Psoas muscle (tissue), 8 donors: Measurements from ENCODE around the gene LNP1. TPM values are rescaled to one million over a fixed set of nuclear protein-coding genes. Genes with fewer than 3 reads are reported as not detected.
"Not testable (repeated sequence)": the region's sequence is repeated elsewhere in the genome, so short reads cannot be mapped to it uniquely, and the experiment has no call there.

Experiments used
- ATAC-seq, 4 donors: fragments of 200-7000 bp; cut with Tn5 transposase; one replicate each; pipeline ENCODE4 v1.9.1; 2020; ENCODE audit warnings: moderate library complexity in 3 of 4, mild to moderate bottlenecking in 2 of 4
- DNase-seq, 2 donors: peaks; one replicate each; pipeline ENCODE4 v3.0.0-alpha.2; 2020
- H3K27ac ChIP-seq: fragments of 200-600 bp; one replicate; pipeline ENCODE4 v1.8.0; 2022
- H3K27me3 ChIP-seq, 3 donors: fragments of 200-600 bp in 1 of 3; one replicate each; pipeline versions ENCODE4 v1.6.1 to v1.8.0; 2013 to 2022; ENCODE audit warnings: low read length in 2 of 3, mild to moderate bottlenecking in 2 of 3, moderate library complexity in 1 of 3; ENCODE audit not compliant: insufficient read depth in 3 of 3
- H3K36me3 ChIP-seq, 2 donors: fragments of 200-600 bp in 1 of 2; one replicate each; pipeline versions ENCODE4 v1.6.1 to v1.8.0; 2013 to 2022; ENCODE audit warnings: low read depth in 1 of 2, mild to moderate bottlenecking in 1 of 2, moderate library complexity in 1 of 2; ENCODE audit not compliant: insufficient read depth in 1 of 2
- H3K4me1 ChIP-seq: fragments of 200-600 bp; one replicate; pipeline ENCODE4 v1.8.0; 2022
- H3K4me3 ChIP-seq: fragments of 200-600 bp; one replicate; pipeline ENCODE4 v1.8.0; 2022; ENCODE audit warnings: mild to moderate bottlenecking
- H3K9me3 ChIP-seq: fragments of 200-600 bp; one replicate; pipeline ENCODE4 v1.8.0; 2022
- WGBS, 3 donors: extraction: QIAGEN DNeasy Blood & Tissue Kit; methylation state at CpG; one replicate each; pipeline versions ENCODE4 v1.1.6 to v1.1.7; 2013; 5-methylcytosine and 5-hydroxymethylcytosine counted together
- intact Hi-C, 2 donors: fragments of 100-400 bp; cut with DNase I; formaldehyde crosslinking; loops; one replicate each; pipeline versions ENCODE4 v1.11.0 to v1.14.2; 2022
- polyA plus RNA-seq, 3 donors: library from polyadenylated mRNA; stranded (reverse); fragments of 200-250 nt; gene quantifications; one replicate each; pipeline ENCODE4 v1.2.3, GENCODE V29; 2013
- total RNA-seq, 4 donors: library from RNA; stranded (reverse); fragmentation: NEBNext Ultra II Directional in 2 of 4; extraction: Animal tissue kit (Norgen Biotek cat#: 25700) in 2 of 4; gene quantifications; one replicate each; pipeline versions ENCODE4 v1.2.1 to v1.2.4, GENCODE V29; 2021 to 2023
- TF ChIP-seq, protein P1 (sequence below): fragments of 200-600 bp; IDR thresholded peaks from one replicate; pipeline ENCODE4 v1.8.0; 2022; ENCODE audit warnings: antibody characterized with exemption
- donor health status: healthy with polysubstance abuse.
- donor health status: DM: no; HTN: no; CAD: no; lungs with moderate emphysema.
- donor health status: Bipolar disorder and iron deficiency.
- donor health status: healthy.
- donor health status: DM: yes; HTN: yes; CAD: no.
- donor health status: DM: no; HTN: no; CAD: no.
- donor health status: DM: no; HTN: no; CAD: no.
- donor health status: DM: yes; HTN: yes; CAD: no.

The LNP1 gene
- total and polyA plus RNA-seq, 7 donors, result 0.96 to 5.1 (median 1.7) TPM

DNA sequence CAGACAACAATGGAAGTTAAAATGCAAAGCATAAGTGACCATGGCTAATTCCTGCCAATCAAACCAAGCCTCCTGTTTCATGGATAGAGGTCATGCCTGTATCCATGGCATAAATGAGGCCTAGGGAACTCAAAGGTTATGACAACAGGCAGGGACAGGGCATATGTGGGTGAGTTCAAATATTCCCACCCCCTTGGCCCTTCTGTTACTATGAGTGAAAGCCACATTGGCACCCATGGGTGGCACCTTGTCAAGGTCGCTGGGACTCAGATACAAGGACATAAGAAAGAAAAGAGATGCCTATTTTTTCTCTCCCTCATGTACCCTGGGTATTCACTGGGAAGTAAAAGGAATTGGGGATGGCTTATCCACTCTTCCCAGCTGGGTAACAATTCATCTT is 65.8 kb downstream of the LNP1 start:
- no peak overlapping the region for H3K4me3 ChIP-seq
- no peaks in the 10 kb centered on the region for H3K9me3 ChIP-seq
- H3K36me3 ChIP-seq, result no peaks in the 10 kb centered on the region
- TF ChIP-seq, protein P1, sequence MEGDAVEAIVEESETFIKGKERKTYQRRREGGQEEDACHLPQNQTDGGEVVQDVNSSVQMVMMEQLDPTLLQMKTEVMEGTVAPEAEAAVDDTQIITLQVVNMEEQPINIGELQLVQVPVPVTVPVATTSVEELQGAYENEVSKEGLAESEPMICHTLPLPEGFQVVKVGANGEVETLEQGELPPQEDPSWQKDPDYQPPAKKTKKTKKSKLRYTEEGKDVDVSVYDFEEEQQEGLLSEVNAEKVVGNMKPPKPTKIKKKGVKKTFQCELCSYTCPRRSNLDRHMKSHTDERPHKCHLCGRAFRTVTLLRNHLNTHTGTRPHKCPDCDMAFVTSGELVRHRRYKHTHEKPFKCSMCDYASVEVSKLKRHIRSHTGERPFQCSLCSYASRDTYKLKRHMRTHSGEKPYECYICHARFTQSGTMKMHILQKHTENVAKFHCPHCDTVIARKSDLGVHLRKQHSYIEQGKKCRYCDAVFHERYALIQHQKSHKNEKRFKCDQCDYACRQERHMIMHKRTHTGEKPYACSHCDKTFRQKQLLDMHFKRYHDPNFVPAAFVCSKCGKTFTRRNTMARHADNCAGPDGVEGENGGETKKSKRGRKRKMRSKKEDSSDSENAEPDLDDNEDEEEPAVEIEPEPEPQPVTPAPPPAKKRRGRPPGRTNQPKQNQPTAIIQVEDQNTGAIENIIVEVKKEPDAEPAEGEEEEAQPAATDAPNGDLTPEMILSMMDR, result no peak
- intact Hi-C loops, result loop anchor here in 1 of 2 donors (1.0 to 10.0 kb wide), 2 partner anchors 29 to 328 kb away; no protein-coding TSS in a partner anchor
- WGBS, 3 donors, result 92 to 100% (median 100%) methylated on average over 1 of the region's 1 CpG
- H3K27ac ChIP-seq, result no peak overlapping the region
- ATAC-seq (no peak), DNase-seq (no peak)
- H3K27me3 ChIP-seq, result no peaks in the 10 kb centered on the region
- H3K4me1 ChIP-seq, result no peaks in the 10 kb centered on the region

DNA sequence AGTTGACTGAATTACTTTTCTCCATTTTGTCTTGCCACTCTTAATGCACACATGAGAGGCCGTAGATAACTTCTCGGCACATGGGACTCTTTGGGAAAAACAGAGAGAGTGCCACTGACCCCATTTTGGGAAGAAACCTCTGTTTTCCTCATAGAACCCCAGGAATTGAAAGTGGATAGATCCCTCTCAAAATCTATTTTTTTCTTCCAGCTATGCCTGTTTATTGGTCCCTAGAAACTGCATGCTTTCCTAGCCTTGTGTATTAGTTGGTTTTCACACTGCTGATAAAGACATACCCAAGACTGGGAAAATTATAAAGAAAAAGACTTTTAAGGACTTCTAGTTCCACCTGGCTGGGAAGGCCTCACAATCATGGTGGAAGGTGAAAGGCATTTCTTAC is 67.3 kb downstream of the LNP1 start:
- DNase-seq (no peak), ATAC-seq (no peak)
- Histone ChIP-seq H3K27me3 (no peaks in the 10 kb centered on the region), H3K27ac (no peak overlapping the region), H3K36me3 (no peaks in the 10 kb centered on the region), H3K4me1 (no peaks in the 10 kb centered on the region), H3K4me3 (no peak overlapping the region), H3K9me3 (no peaks in the 10 kb centered on the region)
- TF ChIP-seq, protein P1, result no peak
- intact Hi-C loops, result loop anchor here in 1 of 2 donors (10.0 kb wide), 1 partner anchor 326 kb away; no protein-coding TSS in a partner anchor
- WGBS, 3 donors, result 89 to 100% (median 97%) methylated on average over 2 of the region's 2 CpGs

DNA sequence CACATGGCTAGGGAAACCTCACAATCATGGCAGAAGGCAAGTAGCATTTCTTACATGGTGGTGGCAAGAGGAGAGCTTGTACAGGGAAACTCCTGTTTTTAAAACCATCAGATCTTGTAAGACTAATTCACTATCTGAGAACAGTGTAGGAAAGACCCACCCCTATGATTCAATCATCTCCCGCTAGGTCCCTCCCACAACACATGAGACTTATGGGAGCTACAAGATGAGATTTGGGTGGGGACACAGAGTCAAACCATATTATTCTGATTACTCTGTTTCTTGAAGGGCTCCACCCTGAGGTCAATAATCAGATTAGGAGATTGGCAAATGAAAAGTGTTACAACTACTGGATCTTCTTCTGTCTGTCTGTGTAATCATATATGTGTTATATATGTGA is 69.6 kb downstream of the LNP1 start:
- intact Hi-C loops, result no loop called here
- 96 to 97% (median 96%) methylated on average over 1 of the region's 1 CpG for WGBS, 3 donors
- Histone ChIP-seq H3K9me3 (no peaks in the 10 kb centered on the region), H3K27ac (no peak overlapping the region), H3K27me3 (no peaks in the 10 kb centered on the region), H3K36me3 (no peaks in the 10 kb centered on the region), H3K4me1 (no peaks in the 10 kb centered on the region), H3K4me3 (no peak overlapping the region)
- DNase-seq (no peak), ATAC-seq (no peak)
- TF ChIP-seq, protein P1, result no peak

DNA sequence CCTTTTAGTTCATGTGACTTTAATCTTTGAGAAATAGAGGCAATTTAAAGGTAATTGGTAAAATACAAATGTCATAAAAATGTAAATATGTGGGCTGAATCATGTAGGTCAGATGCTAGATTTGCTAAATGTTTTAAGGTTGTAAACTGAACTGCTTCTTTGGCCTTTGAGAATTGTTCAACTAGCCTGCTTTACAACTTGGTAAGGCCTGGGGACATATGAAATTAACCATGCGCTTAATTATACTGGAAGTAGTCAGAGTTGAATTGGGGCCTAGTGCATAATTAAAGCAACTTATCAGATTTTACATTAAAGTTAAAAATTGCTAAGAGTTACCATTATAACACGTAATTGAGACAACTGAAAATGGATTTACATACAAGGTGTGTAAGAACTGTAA is 70.1 kb downstream of the LNP1 start:
- no peaks in the 10 kb centered on the region for H3K9me3 ChIP-seq
- DNase-seq (no peak), ATAC-seq (no peak)
- TF ChIP-seq, protein P1, result no peak
- no peaks in the 10 kb centered on the region for H3K27me3 ChIP-seq
- WGBS, 3 donors, result 85 to 89% (median 87%) methylated on average over 2 of the region's 2 CpGs
- H3K4me3 ChIP-seq, result no peak overlapping the region
- no peak overlapping the region for H3K27ac ChIP-seq
- H3K4me1 ChIP-seq, result no peaks in the 10 kb centered on the region
- intact Hi-C loops, result no loop called here
- no peaks in the 10 kb centered on the region for H3K36me3 ChIP-seq

DNA sequence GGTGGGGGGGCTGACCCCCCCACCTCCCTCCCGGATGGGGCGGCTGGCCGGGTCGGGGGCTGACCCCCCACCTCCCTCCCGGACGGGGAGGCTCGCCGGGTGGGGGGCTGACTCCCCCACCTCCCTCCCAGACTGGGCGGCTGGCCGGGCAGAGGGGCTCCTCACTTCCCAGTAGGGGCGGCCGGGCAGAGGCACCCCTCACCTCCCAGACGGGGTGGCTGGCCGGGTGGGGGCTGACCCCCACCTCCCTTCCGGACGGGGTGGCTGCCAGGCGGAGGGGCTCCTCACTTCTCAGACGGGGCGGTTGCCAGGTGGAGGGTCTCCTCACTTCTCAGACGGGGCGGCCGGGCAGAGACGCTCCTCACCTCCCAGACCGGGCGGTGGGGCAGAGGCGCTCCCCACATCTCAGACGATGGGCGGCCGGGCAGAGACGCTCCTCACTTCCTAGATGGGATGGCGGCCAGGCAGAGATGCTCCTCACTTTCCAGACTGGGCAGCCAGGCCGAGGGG is 76.6 kb downstream of the LNP1 start:
- H3K27me3 ChIP-seq, intact Hi-C loops, H3K4me3 ChIP-seq, ATAC-seq, H3K36me3 ChIP-seq, H3K4me1 ChIP-seq, H3K27ac ChIP-seq, H3K9me3 ChIP-seq, DNase-seq: not testable (repeated sequence)
- 89 to 92% (median 91%) methylated on average over 20 to 32 of the region's 32 CpGs for WGBS, 3 donors

DNA sequence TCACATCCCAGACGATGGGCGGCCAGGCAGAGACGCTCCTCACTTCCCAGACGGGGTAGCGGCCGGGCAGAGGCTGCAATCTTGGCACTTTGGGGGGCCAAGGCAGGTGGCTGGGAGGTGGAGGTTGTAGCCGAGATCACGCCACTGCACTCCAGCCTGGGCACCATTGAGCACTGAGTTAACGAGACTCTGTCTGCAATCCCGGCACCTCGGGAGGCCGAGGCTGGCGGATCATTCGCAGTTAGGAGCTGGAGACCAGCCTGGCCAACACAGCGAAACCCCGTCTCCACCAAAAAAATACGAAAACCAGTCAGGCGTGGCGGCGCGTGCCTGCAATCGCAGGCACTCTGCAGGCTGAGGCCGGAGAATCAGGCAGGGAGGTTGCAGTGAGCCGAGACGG is 77.2 kb downstream of the LNP1 start:
- H3K4me1 ChIP-seq, H3K36me3 ChIP-seq, DNase-seq, intact Hi-C loops, H3K27me3 ChIP-seq, H3K27ac ChIP-seq, ATAC-seq, H3K9me3 ChIP-seq, H3K4me3 ChIP-seq: not testable (repeated sequence)
- WGBS, 3 donors, result 89 to 91% (median 90%) methylated on average over 14 to 24 of the region's 25 CpGs
